ENCODE data around the gene RYR1.
"Not testable (repeated sequence)": the region's sequence is repeated elsewhere in the genome, so short reads cannot be mapped to it uniquely, and the experiment has no call there.

RYR1 gene

GRCh38 chr19:38544569-38545315 lies 111.3 kb downstream of the RYR1 start:
- DNase-seq: no peak

DNA sequence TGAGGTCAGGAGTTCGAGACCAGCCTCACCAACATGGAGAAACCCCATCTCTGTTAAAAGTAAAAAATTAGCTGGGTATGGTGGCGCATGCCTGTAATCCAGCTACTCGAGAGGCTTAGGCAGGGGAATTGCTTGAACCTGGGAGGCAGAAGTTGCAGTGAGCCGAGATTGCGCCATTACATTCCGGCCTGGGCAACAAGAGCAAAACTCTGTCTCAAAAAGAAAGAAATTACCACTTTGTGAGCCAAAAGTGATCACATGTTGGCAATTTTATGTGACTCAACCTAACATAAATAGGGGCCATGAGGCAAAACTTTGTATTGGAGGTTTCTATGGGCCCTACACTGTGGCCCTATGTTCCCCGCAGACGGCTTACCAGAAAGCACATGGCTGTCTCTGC lies 112.1 kb downstream of the RYR1 start:
- no peak for DNase-seq

DNA sequence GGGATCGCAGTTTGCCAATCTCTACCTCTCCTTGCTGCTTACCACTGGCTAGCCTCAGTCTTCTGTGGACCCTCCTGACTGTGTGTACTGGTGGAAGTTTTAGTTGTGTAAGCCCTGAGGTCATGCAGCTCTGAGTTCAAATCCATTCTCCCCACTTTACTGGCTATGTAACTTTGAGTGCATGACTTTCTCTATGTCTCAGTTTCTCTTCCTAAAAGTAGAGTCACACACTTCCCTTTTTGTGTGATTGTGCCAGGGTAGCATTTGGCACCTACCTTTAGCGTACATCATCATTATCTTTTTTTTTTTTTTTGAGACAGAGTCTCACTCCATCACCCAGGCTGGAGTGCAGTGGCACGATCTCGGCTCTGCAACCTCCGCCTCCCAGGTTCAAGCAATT lies 113.9 kb downstream of the RYR1 start:
- DNase-seq: no peak

GRCh38 chr19:38549061-38549460 lies 115.6 kb downstream of the RYR1 start:
- no peak for DNase-seq

- no peak for DNase-seq
These were observed 116.5 kb downstream of the RYR1 start for GRCh38 chr19:38549942-38550341.

GRCh38 chr19:38550376-38550775 lies 116.9 kb downstream of the RYR1 start:
- DNase-seq: no peak

- no peak for DNase-seq
These were observed 117.9 kb downstream of the RYR1 start for GRCh38 chr19:38551450-38551813.

- DNase-seq: not testable (repeated sequence)
These were observed 119.7 kb downstream of the RYR1 start for GRCh38 chr19:38553239-38553638.

GRCh38 chr19:38554676-38555141 lies 121.2 kb downstream of the RYR1 start:
- DNase-seq: no peak

- DNase-seq: no peak
These were observed 121.7 kb downstream of the RYR1 start for GRCh38 chr19:38555200-38555599.

GRCh38 chr19:38556521-38557174 lies 123.2 kb downstream of the RYR1 start:
- no peak for DNase-seq

DNA sequence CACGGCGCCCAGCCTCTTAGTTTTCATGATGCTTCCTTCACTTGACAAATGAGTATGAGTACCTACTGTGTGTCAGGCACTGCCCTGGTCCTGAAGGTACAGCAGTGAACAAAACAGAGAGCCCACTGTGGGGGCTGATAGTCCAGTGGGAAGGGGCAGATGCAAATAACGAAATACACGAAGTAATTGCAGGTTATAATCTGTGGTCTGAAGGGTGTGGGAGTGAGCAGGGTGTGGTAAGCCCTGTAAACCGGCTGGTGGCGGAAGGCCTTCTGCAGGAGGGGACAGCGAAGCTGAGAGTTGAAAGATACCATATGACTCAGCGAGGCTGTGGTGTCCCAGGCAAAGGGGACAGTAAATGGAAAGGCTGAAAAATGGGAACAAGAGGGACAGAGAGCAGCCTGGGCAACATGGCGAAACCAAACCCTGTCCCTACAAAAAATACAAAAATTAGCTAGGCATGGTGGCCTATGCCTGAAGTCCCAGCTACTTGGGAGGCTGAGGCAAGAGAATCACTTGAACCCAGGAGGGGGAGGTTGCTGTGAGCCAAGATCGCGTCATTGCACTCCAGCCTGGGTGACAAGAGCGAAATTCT lies 123.8 kb downstream of the RYR1 start:
- peak; percentile 50 for DNase-seq

GRCh38 chr19:38558933-38559332 lies 125.4 kb downstream of the RYR1 start:
- not testable (repeated sequence) for DNase-seq

- peak; percentile 55 for DNase-seq
These were observed 126.2 kb downstream of the RYR1 start for GRCh38 chr19:38559428-38560401.

DNA sequence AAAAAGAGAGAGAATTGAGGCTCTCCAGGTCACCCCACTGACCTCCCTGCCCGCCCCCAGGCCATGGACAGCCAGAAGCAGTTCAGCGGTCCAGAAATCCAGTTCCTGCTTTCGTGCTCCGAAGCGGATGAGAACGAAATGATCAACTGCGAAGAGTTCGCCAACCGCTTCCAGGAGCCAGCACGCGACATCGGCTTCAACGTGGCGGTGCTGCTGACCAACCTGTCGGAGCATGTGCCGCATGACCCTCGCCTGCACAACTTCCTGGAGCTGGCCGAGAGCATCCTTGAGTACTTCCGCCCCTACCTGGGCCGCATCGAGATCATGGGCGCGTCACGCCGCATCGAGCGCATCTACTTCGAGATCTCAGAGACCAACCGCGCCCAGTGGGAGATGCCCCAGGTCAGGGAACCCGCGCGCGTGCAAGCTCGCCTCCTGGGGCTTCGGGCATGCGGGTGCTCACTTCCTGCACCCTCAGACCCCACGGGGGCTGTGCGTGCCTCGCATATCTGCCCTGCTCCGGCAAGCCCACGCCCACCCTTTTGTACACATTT lies 127.6 kb downstream of the RYR1 start:
- no peak for DNase-seq

GRCh38 chr19:38561658-38562057 lies 128.2 kb downstream of the RYR1 start:
- DNase-seq: no peak

- no peak for DNase-seq
These were observed 128.6 kb downstream of the RYR1 start for GRCh38 chr19:38562096-38562495.

- no peak for DNase-seq
These were observed 130.0 kb downstream of the RYR1 start for GRCh38 chr19:38563475-38563874.

GRCh38 chr19:38564981-38565690 lies 131.6 kb downstream of the RYR1 start:
- peak; percentile 30 for DNase-seq

GRCh38 chr19:38565691-38566105 lies 132.2 kb downstream of the RYR1 start:
- DNase-seq: no peak

DNA sequence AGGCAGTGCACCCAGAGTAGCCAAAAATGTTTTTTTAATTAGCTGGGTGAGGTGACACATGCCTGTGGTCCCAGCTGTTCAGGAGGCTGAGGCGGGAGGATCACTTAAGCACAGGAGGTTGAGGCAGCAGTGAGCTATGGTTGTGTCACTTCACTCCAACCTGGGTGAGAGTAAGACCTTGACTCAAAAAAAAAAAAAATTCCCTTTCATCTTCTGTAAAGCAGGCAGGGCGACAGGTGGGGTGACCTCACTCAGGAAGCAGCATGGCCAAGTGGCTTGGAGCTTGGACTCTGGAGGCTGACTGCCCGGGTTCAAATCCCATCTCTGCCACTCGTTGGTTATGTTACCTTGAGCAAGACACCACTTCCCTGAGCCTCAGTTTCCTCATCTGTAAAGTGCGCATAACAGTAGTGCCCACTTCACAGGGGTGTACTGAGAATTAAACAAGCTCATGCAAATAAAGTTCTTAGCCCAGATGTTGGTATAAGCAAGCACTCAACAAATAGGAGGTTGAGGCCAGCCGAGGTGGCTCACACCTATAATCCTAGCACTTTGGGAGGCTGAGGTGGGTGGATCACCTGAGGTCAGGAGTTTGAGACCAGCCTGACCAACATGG lies 136.0 kb downstream of the RYR1 start:
- DNase-seq: no peak
